Mucosa of rectum (tissue), 2 donors: Measurements from ENCODE around the gene SIGMAR1.

Experiments used
- H3K27ac ChIP-seq, 2 donors: one replicate each; pipeline ENCODE4 v1.7.0; 2013; ENCODE audit warnings: inconsistent platforms in 2 of 2, low read depth in 2 of 2, low read length in 2 of 2
- H3K27me3 ChIP-seq, 2 donors: one replicate each; pipeline ENCODE4 v1.7.0; 2013; ENCODE audit warnings: low read length in 2 of 2; ENCODE audit not compliant: control insufficient read depth in 2 of 2, insufficient read depth in 2 of 2
- H3K36me3 ChIP-seq, 2 donors: one replicate each; pipeline ENCODE4 v1.7.0; 2013; ENCODE audit warnings: low read length in 2 of 2; ENCODE audit not compliant: control insufficient read depth in 2 of 2, insufficient read depth in 2 of 2
- H3K4me1 ChIP-seq, 2 donors: one replicate each; pipeline ENCODE4 v1.7.0; 2013; ENCODE audit warnings: low read length in 2 of 2, mild to moderate bottlenecking in 1 of 2; ENCODE audit not compliant: control insufficient read depth in 2 of 2, insufficient read depth in 2 of 2
- H3K4me3 ChIP-seq, 2 donors: one replicate each; pipeline ENCODE4 v1.7.0; 2013; ENCODE audit warnings: low read length in 2 of 2
- H3K9ac ChIP-seq, 2 donors: one replicate each; pipeline ENCODE4 v1.7.0; 2013; ENCODE audit warnings: low read length in 2 of 2, low read depth in 1 of 2, mild to moderate bottlenecking in 1 of 2
- H3K9me3 ChIP-seq, 2 donors: one replicate each; pipeline ENCODE4 v1.7.0; 2013; ENCODE audit warnings: low read length in 2 of 2; ENCODE audit not compliant: control insufficient read depth in 2 of 2
- donor health status: healthy.
- donor health status: Normal muscosa, but diverticular disease.

Gene SIGMAR1

GRCh38 chr9:34591248-34591916 is 46.2 kb downstream of the SIGMAR1 start:
- peaks cover 42 to 53% of the 10 kb centered on the region in 2 donors for H3K27me3 ChIP-seq
- H3K27ac ChIP-seq: peak overlapping the region in 1 of 2 donors; percentile 5
- no peaks in the 10 kb centered on the region for H3K9me3 ChIP-seq
- peak overlapping the region; percentile 49 to 56 for H3K4me3 ChIP-seq
- H3K4me1 ChIP-seq: peaks cover 17 to 21% of the 10 kb centered on the region in 2 donors
- H3K36me3 ChIP-seq: no peaks in the 10 kb centered on the region
- H3K9ac ChIP-seq: peak overlapping the region in 1 of 2 donors; percentile 13

- H3K36me3 ChIP-seq: no peaks in the 10 kb centered on the region
- no peaks in the 10 kb centered on the region for H3K9me3 ChIP-seq
- H3K4me3 ChIP-seq: peak overlapping the region; percentile 49 to 56
- peak overlapping the region in 1 of 2 donors; percentile 18 for H3K9ac ChIP-seq
- H3K27ac ChIP-seq: peak overlapping the region in 1 of 2 donors; percentile 58
- peaks cover 17 to 21% of the 10 kb centered on the region in 2 donors for H3K4me1 ChIP-seq
- peaks cover 48 to 60% of the 10 kb centered on the region in 2 donors for H3K27me3 ChIP-seq
These were observed 47.0 kb downstream of the SIGMAR1 start for GRCh38 chr9:34590381-34591247.

- H3K9me3 ChIP-seq: no peaks in the 10 kb centered on the region
- H3K4me1 ChIP-seq: peaks cover 17 to 21% of the 10 kb centered on the region in 2 donors
- peak within 1 kb of the TSS; percentile 2 to 18 for H3K9ac ChIP-seq
- peak within 1 kb of the TSS; percentile 56 to 58 for H3K4me3 ChIP-seq
- peaks cover 56 to 67% of the 10 kb centered on the region in 2 donors for H3K27me3 ChIP-seq
- peak within 1 kb of the TSS in 1 of 2 donors; percentile 58 for H3K27ac ChIP-seq
- H3K36me3 ChIP-seq: no peaks in the 10 kb centered on the region
These were observed 47.8 kb downstream of the SIGMAR1 start, which contains the start of gene CNTFR for GRCh38 chr9:34589636-34590380. Gene CNTFR (minus strand): TSS chr9:34589724. CDS start chr9:34568981, 20,743 bp downstream.

GRCh38 chr9:34588671-34589635 is 48.6 kb downstream of the SIGMAR1 start:
- peak overlapping the region in 1 of 2 donors; percentile 2 for H3K9ac ChIP-seq
- H3K4me3 ChIP-seq: peak overlapping the region; percentile 47 to 58
- peaks cover 64 to 71% of the 10 kb centered on the region in 2 donors for H3K27me3 ChIP-seq

GRCh38 chr9:34587271-34587670 is 50.3 kb downstream of the SIGMAR1 start:
- H3K9ac ChIP-seq: no peak overlapping the region
- H3K27ac ChIP-seq: no peak overlapping the region
- no peak overlapping the region for H3K4me3 ChIP-seq
- peaks cover 17 to 21% of the 10 kb centered on the region in 2 donors for H3K4me1 ChIP-seq
- peaks cover 68 to 71% of the 10 kb centered on the region in 2 donors for H3K27me3 ChIP-seq
- H3K9me3 ChIP-seq: no peaks in the 10 kb centered on the region
- no peaks in the 10 kb centered on the region for H3K36me3 ChIP-seq

More at GRCh38 chr9:34588671-34589635, 48.6 kb downstream of the SIGMAR1 start:
- no peak overlapping the region for H3K27ac ChIP-seq
- H3K36me3 ChIP-seq: no peaks in the 10 kb centered on the region
- no peaks in the 10 kb centered on the region for H3K9me3 ChIP-seq
- peaks cover 17 to 21% of the 10 kb centered on the region in 2 donors for H3K4me1 ChIP-seq

GRCh38 chr9:34585946-34586669 is 51.5 kb downstream of the SIGMAR1 start:
- Histone ChIP-seq H3K36me3 (no peaks in the 10 kb centered on the region), H3K4me3 (no peak overlapping the region), H3K27ac (no peak overlapping the region), H3K27me3 (peaks cover 57 to 68% of the 10 kb centered on the region in 2 donors), H3K9ac (no peak overlapping the region), H3K4me1 (peaks cover 10 to 16% of the 10 kb centered on the region in 2 donors), H3K9me3 (no peaks in the 10 kb centered on the region)

- Histone ChIP-seq H3K4me1 (peaks cover 4 to 5% of the 10 kb centered on the region in 2 donors), H3K4me3 (no peak overlapping the region), H3K9ac (no peak overlapping the region), H3K9me3 (no peaks in the 10 kb centered on the region), H3K27me3 (peaks cover 52 to 65% of the 10 kb centered on the region in 2 donors), H3K36me3 (no peaks in the 10 kb centered on the region), H3K27ac (no peak overlapping the region)
These were observed 52.6 kb downstream of the SIGMAR1 start for GRCh38 chr9:34584970-34585369.
